Endothelial cell of umbilical vein (primary cell): ENCODE measurements around the gene PTPRT. TPM values are rescaled to one million over a fixed set of nuclear protein-coding genes. Genes with fewer than 3 reads are reported as not detected.

ENCODE experiments used
- BruUV-seq: library from RNA; stranded (reverse); fragments of 400-500 nt; replicated peaks from 2 replicates; lab custom pipeline; 2021; lab: Mats Ljungman, UMichigan
- CTCF ChIA-PET: fragments of 300-600, 350-600 bp; sonication (Branson Sonifier 250); formaldehyde crosslinking; loops from one replicate; lab custom pipeline; 2021; ENCODE audit warnings: antibody characterized with exemption, inconsistent platforms; lab: Charles Lee
- POLR2A ChIA-PET: fragments of 300-600, 350-600 bp; sonication (Branson Sonifier 250); formaldehyde crosslinking; loops from one replicate; lab custom pipeline; 2021; ENCODE audit warnings: antibody characterized with exemption, inconsistent platforms; lab: Charles Lee
- DNase-seq: peaks from one replicate; pipeline ENCODE4 v3.0.0-alpha.2; 2011; ENCODE audit warnings: low read depth, low spot score
- FAIRE-seq: peaks from 2 replicates; lab custom pipeline; 2011; peaks lifted over from hg19 to GRCh38; lab: Jason Lieb, UNC
- H2AFZ ChIP-seq: 2 replicates; pipeline ENCODE4 v1.6.0; 2012; ENCODE audit warnings: low read depth, low read length, control low read depth, inconsistent platforms
- H3K27ac ChIP-seq: 2 replicates; pipeline ENCODE4 v1.5.1; 2011; ENCODE audit warnings: low read depth, mild to moderate bottlenecking, control low read depth, low read length, moderate library complexity; ENCODE audit not compliant: insufficient read depth
- H3K27me3 ChIP-seq, 2 experiments: 2 replicates each; pipeline versions ENCODE4 v1.6.0 to v1.6.1; 2011; ENCODE audit warnings: low read length in 2 of 2, mixed read lengths in 1 of 2; ENCODE audit not compliant: control insufficient read depth in 2 of 2, insufficient read depth in 2 of 2
- H3K36me3 ChIP-seq, 2 experiments: 2 replicates in 1 of 2; 3 replicates in 1 of 2; pipeline ENCODE4 v1.5.1; 2011; ENCODE audit warnings: low read length in 2 of 2, mild to moderate bottlenecking in 1 of 2, moderate library complexity in 1 of 2; ENCODE audit not compliant: control insufficient read depth in 2 of 2, insufficient read depth in 2 of 2; ENCODE audit errors: extremely low read depth in 1 of 2
- H3K4me1 ChIP-seq: 3 replicates; pipeline ENCODE4 v1.5.1; 2011; ENCODE audit warnings: mild to moderate bottlenecking, low read length; ENCODE audit not compliant: control insufficient read depth, insufficient read depth; ENCODE audit errors: extremely low read depth
- H3K4me2 ChIP-seq: 2 replicates; pipeline ENCODE4 v1.6.1; 2011; ENCODE audit warnings: low read length, control low read depth, mixed read lengths; ENCODE audit not compliant: insufficient read depth
- H3K4me3 ChIP-seq, 3 experiments: fragments of 200-600 bp in 1 of 3; sonication (generic), shearing (Covaris generic) in 1 of 3; replicated peaks in 1 of 3; 2 replicates each; pipeline ENCODE4 v1.5.1; 2011 to 2016; ENCODE audit warnings: control low read depth in 3 of 3, low read length in 3 of 3, mild to moderate bottlenecking in 2 of 3, inconsistent platforms in 1 of 3, low read depth in 1 of 3, moderate library complexity in 1 of 3; ENCODE audit not compliant: insufficient read depth in 1 of 3
- H3K79me2 ChIP-seq: 2 replicates; pipeline ENCODE4 v1.6.0; 2012; ENCODE audit warnings: low read length, inconsistent platforms; ENCODE audit not compliant: control insufficient read depth, insufficient read depth
- H3K9ac ChIP-seq: replicated peaks from 2 replicates; pipeline ENCODE3; 2011; ENCODE audit warnings: low read length, control low read depth; ENCODE audit not compliant: insufficient read depth; ENCODE audit errors: extremely low read depth
- H3K9me1 ChIP-seq: replicated peaks from 3 replicates; pipeline ENCODE4 v1.6.0; 2011; ENCODE audit warnings: mild to moderate bottlenecking, low read length; ENCODE audit not compliant: control insufficient read depth, insufficient read depth; ENCODE audit errors: extremely low read depth
- H3K9me3 ChIP-seq: replicated peaks from 2 replicates; pipeline ENCODE4 v1.5.1; 2012; ENCODE audit warnings: low read length, inconsistent platforms; ENCODE audit not compliant: control insufficient read depth, insufficient read depth
- H4K20me1 ChIP-seq: replicated peaks from 2 replicates; pipeline ENCODE3; 2011; ENCODE audit warnings: mild to moderate bottlenecking, low read length; ENCODE audit not compliant: control insufficient read depth, insufficient read depth; ENCODE audit errors: extremely low read depth
- CTCF ChIP-seq, 2 donors: IDR thresholded peaks; 1 replicate in 1 of 2; 2 replicates in 1 of 2; pipeline ENCODE4 v1.5.1; 2011; ENCODE audit warnings: low read length in 2 of 2, mild to moderate bottlenecking in 2 of 2, moderate library complexity in 2 of 2, control low read depth in 1 of 2, inconsistent platforms in 1 of 2, low read depth in 1 of 2; ENCODE audit not compliant: insufficient read depth in 1 of 2; ENCODE audit errors: extremely low read depth in 1 of 2
- EZH2 ChIP-seq: IDR thresholded peaks from 2 replicates; pipeline ENCODE4 v1.6.1; 2012; ENCODE audit warnings: borderline replicate concordance, low read depth, mild to moderate bottlenecking, moderate library complexity, low read length, inconsistent platforms; ENCODE audit not compliant: severe bottlenecking
- FOS ChIP-seq: IDR thresholded peaks from 2 replicates; pipeline ENCODE4 v1.6.1; 2011; ENCODE audit warnings: mild to moderate bottlenecking, low read length, moderate library complexity, borderline replicate concordance; ENCODE audit not compliant: insufficient read depth
- GATA2 ChIP-seq: IDR thresholded peaks from 2 replicates; pipeline ENCODE4 v1.7.0; 2011; ENCODE audit warnings: low read depth, mild to moderate bottlenecking, moderate library complexity, mixed read lengths, low read length; ENCODE audit not compliant: insufficient read length, insufficient read depth
- JUN ChIP-seq: IDR thresholded peaks from 2 replicates; pipeline ENCODE4 v1.6.1; 2011; ENCODE audit warnings: borderline replicate concordance, low read depth; ENCODE audit not compliant: insufficient read length, insufficient read depth
- MAX ChIP-seq: IDR thresholded peaks from 2 replicates; pipeline ENCODE4 v1.6.1; 2011; ENCODE audit not compliant: insufficient read depth, insufficient read length
- MYC ChIP-seq: IDR thresholded peaks from one replicate; pipeline ENCODE4 v1.6.1; 2011; ENCODE audit warnings: mild to moderate bottlenecking, low read depth, low read length
- POLR2A ChIP-seq: IDR thresholded peaks from 2 replicates; pipeline ENCODE4 v1.6.1; 2012; ENCODE audit warnings: low read depth, mild to moderate bottlenecking, control low read depth, low read length
- POLR2AphosphoS5 ChIP-seq: IDR thresholded peaks from 2 replicates; pipeline ENCODE4 v1.6.1; 2012; ENCODE audit warnings: low read depth, mild to moderate bottlenecking, control low read depth, low read length, moderate library complexity; ENCODE audit not compliant: insufficient read depth
- dilution Hi-C: fragments of 300-500 bp; cut with MboI; formaldehyde crosslinking; loops from one replicate; pipeline ENCODE4 v1.15.0; 2019; ENCODE audit warnings: low sequenced_read_pairs; ENCODE audit not compliant: extremely low pct_ligation_motif_present
- intact Hi-C: fragments of 100-400 bp; cut with micrococcal nuclease; formaldehyde crosslinking; loops from one replicate; pipeline ENCODE4 v1.10.0; 2022
- polyA plus RNA-seq, 4 experiments: library from polyadenylated mRNA; depleted of rRNA in 3 of 4; stranded (reverse) in 3 of 4; unstranded in 1 of 4; fragments of >200 nt; gene quantifications; 2 replicates each; pipeline versions ENCODE4 v1.2.1 to v1.2.3, GENCODE V29; 2011 to 2012; ENCODE audit warnings: missing spikeins in 1 of 4
- total RNA-seq: library from RNA; stranded (reverse); gene quantifications from 2 replicates; pipeline ENCODE4 v1.2.3, GENCODE V29; 2021

The PTPRT gene
- total and polyA plus RNA-seq, 2 donors (not counting 3 experiments of a cell fraction or from before 2014, with no cell fraction given), result not detected

GRCh38 chr20:43137160-43137559, 52.5 kb downstream of the PTPRT start:
- H3K79me2 ChIP-seq, result no peaks in the 10 kb centered on the region
- H3K9me1 ChIP-seq, result no peaks in the 10 kb centered on the region
- BruUV-seq, result no TSS peak
- POLR2A ChIA-PET, result no interaction called here
- CTCF ChIA-PET, result no interaction called here
- H3K4me1 ChIP-seq, result no peaks in the 10 kb centered on the region
- H3K9me3 ChIP-seq, result peaks cover 2% of the 10 kb centered on the region
- DNase-seq, result no peak
- no peak overlapping the region for H3K4me2 ChIP-seq
- H3K9ac ChIP-seq, result no peak overlapping the region
- no peak overlapping the region for H3K27ac ChIP-seq
- H3K27me3 ChIP-seq, result no peaks in the 10 kb centered on the region
- no peak for FAIRE-seq
- no peak overlapping the region for H2AFZ ChIP-seq
- TF ChIP-seq MYC (no peak), FOS (no peak), CTCF (IDR thresholded peaks at IDR 0.05; ENCODE audit: extremely low read depth in 1 of 2, insufficient read depth in 1 of 2, low read depth in 1 of 2, low read length in 2 of 2) (no peak), EZH2 (no peak)
- intact Hi-C loops, result no loop called here
- H3K36me3 ChIP-seq, result no peaks in the 10 kb centered on the region
- dilution Hi-C loops, result no loop called here
- H4K20me1 ChIP-seq, result no peaks in the 10 kb centered on the region
- no peak overlapping the region for H3K4me3 ChIP-seq

DNA sequence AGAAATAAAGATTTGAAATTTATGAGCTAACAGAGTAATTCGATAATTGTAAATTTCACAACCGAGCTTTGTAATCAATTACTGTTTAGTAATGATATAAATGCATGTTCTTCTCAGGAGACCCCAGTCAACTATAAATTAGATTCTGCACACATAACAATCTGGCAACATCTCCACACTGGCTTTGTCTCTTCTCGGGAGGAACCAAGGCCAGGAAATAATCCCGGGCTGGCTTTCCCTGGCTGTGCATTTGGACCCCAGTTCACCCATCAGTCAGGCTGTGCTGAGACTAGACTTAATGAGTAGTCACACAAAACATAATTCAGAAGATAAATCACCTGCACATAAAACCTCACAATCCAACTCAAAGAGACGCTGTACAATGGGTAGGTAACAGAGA, 65.5 kb downstream of the PTPRT start:
- BruUV-seq, result no TSS peak
- DNase-seq (no peak), FAIRE-seq (no peak)
- Histone ChIP-seq H3K27me3 (no peaks in the 10 kb centered on the region), H3K9me3 (peaks cover 3% of the 10 kb centered on the region), H3K79me2 (no peaks in the 10 kb centered on the region), H3K36me3 (no peaks in the 10 kb centered on the region), H4K20me1 (no peaks in the 10 kb centered on the region), H3K27ac (no peak overlapping the region), H3K4me1 (no peaks in the 10 kb centered on the region), H3K9ac (no peak overlapping the region), H3K4me3 (no peak overlapping the region), H3K4me2 (no peak overlapping the region), H2AFZ (no peak overlapping the region), H3K9me1 (no peaks in the 10 kb centered on the region)
- intact Hi-C loops (no loop called here), dilution Hi-C loops (no loop called here)
- POLR2A ChIA-PET, result no interaction called here
- CTCF ChIA-PET, result no interaction called here
- TF ChIP-seq MYC (no peak), GATA2 (no peak), EZH2 (no peak), CTCF (IDR thresholded peaks at IDR 0.05; ENCODE audit: extremely low read depth in 1 of 2, insufficient read depth in 1 of 2, low read depth in 1 of 2, low read length in 2 of 2) (no peak), MAX (no peak), JUN (no peak), POLR2A (no peak), FOS (no peak), POLR2AphosphoS5 (no peak)
